HG03558 (cell line): ENCODE results near the gene CDK11A.
"Not testable (repeated sequence)": the region's sequence is repeated elsewhere in the genome, so short reads cannot be mapped to it uniquely, and the experiment has no call there.

Source experiments
- ATAC-seq: cut with Tn5 transposase; IDR thresholded peaks from one replicate; pipeline ENCODE4 v1.9.1; 2021; ENCODE audit warnings: moderate number of reproducible peaks; ENCODE audit not compliant: unreplicated experiment; ENCODE audit errors: extremely low read depth

The CDK11A gene

DNA sequence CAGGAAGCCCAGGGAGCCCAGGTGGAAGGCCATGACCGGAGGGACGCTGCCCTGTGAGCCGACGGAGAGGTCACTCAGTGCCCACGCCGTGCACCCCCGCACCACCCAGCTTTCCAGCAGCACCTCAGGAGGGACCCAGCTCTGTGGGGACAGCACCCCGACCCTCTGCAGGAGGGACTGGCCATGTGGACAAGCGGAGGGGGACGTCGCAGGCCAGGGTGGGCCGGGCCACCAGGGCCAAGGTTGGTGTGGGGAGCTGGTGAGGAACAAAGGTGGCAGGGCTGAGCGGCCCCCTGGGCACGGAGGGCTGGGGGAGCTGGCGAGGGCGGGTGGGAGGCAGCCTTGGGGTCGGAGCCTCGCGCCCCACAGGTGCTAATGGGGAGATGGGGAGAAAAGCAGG is 31.3 kb upstream of the CDK11A start:
- no peak for ATAC-seq

DNA sequence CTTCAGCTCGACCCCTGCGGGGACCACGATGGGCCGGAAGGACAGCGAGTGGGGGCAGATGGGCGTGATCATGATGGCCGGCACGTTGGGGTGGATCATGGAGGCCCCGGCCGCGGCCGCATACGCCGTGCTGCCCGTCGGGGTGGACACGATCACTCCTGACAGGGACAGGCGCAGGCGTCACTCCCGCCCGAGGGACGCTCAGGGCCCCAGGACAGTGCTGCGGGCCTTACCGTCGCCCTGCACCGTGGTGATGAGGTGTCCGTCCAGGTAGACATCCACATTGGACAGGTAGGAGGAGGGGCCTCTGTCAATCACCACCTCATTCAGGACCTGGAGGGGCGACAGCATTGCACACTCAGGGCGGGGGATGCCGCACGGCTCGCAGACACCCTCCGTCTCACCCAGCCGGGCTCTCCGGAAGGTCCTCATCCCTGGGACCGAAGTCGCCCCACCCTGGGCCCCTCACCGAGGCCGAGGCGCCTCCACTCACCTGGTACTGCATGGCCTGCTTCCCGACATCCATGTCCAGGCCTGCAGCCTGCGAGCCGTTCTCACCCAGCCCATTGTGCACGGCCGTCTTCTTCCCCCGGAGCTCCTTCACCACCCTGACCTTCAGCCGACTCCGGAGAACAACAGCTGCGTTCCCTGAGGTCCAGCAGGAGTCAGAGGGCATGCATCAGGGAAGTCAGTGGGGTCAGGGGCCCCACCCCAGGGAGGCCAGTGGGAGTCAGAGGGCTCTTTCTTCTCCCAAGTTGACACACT is 30.1 kb upstream of the CDK11A start:
- ATAC-seq = no peak

DNA sequence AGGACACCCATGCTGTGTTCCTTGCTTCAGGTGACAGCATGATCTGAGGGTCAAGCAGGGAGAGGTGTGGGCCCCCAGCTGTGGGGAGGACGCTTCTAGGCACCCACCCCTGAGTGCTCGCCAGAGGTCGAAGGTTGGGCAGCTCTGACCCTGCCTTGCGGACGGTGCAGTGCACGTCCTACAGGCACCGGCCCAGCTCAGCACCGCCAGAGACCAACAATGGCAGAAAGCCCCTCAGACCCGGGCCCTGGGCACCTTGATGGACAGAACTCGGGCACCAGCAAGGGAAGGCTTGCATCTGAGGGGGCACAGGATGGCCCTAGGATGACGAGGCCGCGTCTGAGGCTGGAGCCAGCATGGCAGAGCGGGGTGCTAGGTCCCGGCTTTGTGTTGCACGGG is 29.4 kb upstream of the CDK11A start:
- no peak for ATAC-seq

DNA sequence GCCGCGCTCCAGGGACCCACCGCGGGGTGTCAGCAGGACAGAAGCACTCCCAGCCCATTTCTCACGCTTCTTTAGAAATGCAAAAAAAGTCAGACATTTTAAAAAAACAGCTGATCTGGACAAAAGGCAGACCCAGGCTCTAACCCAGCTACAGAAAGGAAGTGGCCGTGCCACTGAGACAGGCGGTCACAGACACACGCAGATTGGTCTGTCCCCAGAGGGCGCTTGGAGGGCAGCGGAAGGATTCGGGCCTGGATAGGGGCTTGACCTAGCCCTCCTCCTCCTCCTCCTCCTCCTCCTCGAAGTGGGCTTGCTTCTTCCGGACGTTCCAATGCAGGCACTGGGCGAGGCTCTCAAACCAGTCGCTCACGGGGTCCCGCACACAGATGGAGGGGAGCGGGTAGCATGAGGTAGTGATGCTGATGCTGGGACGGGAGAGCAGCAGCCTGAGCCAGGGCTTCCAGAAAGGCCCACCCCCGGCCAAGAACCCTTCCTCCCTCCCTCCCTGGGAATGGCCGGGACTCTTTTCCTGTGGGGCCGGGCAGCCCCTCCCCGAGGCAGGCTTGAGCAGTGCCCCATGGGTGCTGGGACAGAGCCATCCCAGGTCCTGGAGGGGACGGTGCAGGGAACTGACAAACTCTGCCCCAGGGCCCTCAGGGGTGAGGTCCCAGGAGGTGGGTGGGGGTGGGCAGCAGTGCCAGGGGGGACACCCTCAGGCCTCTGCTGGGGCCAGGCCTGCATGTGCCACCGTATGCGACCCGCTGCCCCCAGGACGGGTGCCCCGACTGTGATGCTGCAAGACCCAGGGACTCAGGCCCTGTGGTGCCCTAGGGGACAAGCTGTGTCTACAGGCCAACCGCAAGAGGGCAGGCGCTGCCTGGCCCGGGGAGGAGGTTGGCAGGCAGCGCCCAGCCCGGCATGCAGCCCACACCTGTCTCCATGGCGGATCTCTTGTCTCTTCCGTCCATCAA is 28.8 kb upstream of the CDK11A start:
- ATAC-seq = no peak

DNA sequence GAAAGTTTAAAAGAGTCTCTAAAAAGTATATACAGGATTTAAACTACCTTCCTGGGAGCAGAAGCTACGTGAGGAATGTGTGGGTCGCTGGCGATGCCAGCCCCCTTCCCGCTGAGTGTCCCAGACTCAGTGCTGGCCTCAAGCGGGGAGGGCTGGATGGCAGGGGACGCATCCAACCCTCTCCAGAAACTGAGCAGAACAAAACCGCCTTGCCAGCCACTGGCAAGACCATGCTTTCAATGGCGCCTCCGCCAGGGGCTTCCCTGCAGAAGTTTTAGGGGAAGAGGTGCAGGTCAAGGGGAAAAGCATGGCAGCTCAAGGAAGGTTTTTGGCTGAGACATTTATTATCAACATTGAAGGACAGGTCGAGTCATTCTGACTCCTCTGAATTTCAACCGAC is 28.0 kb upstream of the CDK11A start:
- no peak for ATAC-seq

DNA sequence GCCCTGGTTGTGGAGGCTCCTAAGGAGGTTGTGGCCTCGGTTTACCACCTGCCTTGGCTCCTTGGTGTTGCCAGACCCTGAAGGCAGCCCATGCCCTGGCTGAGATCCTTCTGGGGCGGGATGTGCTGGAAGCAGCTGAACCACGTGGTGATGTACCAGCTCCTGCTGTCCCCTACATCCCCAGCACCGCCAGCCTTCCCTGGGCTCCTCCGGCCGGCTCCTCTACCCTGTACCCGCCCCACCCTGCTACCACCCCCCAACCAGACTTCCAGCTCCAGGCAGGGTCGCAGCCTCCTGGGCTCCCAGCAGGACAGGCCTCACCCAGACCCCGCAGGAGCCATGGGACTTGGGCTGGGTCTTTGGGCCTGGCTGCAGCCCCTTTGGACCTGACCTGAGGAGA is 25.8 kb upstream of the CDK11A start:
- not testable (repeated sequence) for ATAC-seq

DNA sequence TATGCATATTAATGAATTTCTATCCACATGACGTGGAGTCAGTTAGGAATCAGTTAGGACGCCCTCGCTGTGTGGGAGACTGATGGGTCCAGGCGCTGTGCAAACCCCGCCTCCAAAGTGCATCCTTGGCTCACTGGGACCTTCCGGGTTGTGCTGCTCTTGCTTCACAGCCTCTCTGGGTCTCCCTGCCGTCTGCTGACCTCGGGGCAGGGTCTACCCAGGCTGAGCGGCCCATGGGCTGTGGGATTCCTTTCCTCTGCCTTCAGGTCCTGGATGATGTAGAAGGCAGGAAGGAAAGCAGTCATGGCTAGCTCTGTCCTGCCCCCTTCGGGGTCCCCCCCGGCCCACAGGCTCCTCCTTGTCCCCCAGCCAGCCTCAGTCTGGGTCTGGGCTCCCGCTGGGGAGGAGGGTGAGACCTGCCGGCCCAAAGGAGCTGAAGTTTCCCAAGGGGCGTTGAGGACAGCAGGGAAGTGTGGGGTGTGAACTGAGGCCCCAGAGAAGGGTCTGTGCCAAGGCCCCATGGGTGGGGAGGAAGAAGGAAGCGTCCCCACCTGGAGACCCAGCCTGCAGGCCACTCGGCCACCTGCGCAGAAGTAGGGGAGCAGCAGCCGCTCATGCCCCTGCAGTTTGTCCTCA is 24.6 kb upstream of the CDK11A start:
- ATAC-seq = no peak

DNA sequence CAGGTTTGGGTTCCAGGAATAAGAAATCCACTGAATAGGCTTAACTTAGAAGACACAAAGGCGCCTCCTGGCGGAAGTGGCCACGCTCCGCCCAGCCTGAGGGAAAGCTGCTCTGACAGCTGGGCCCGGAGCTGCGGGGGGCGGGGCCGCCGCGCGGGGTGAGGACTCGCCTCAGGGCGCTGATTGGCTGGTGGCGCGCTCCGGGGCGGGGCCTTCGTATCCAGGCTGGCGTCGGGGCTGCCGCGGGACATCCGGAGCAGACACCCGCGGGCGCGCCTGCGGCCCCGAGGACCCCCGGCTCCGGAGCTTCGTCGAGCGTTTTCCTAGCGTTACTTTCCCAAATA is 22.4 kb upstream of the CDK11A start:
- peak; percentile 74 for ATAC-seq

DNA sequence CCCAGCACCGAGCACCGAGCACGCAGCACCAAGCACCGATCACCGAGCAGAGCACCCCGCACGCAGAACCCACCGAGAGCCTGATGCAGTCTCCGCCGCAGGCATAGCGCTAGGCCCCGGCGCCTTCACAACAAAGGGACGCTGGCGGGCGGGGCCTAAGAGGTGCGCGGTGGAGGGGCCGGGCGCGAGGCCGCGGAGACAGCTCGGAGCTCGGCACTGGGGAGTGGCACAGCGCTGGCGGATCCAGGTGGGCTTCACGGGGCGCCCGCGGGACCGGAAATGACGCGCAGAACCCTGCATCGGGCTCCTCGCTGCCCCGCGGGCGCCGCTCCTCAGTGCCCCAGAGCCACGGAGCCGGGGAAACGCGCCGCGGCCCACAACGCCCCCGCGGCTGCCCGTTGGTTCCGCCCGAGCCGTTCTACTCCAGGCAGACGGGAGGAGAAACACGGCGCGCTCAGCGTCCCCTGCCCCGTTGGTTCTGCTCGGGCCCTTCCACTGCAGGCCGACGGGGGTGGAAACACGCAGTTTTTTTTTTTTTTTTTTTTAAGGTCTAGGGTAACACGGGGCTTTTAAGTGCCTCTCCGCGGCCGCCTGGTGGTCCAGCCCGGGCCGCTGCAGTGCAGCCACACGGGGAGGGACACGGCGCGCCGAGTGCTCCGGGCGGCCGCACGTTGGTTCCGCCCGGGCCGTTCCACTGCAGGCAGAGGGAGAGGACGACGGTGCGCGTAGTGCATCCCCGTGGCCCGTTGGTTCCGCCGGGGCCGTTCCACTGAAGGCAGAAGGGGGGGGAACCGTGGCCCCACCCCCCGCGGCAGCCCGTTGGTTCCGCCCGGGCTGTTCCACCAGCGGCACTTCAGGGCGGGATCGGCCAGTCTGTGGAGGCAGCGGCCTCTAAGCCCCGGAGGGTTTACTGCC is 21.8 kb upstream of the CDK11A start:
- ATAC-seq = peak; percentile 41

DNA sequence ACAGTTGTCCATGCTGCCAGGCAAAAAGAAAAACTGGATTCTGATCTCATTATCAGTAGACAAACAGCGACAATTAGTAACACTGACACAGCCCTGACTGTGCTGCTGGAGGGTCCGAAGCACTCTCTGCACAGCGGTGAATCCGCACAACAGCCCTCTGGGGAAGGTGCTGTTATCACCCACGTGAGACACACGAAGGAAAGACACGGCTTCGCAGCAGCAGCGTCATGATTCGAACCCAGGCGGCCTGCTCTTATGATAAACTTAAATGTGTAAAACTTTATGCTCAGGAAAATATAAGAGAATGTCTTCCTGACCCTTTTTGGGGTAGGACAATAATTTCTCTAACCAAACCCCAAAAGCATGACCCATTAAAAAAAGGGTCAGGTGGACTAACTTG is 18.4 kb upstream of the CDK11A start:
- ATAC-seq = not testable (repeated sequence)

DNA sequence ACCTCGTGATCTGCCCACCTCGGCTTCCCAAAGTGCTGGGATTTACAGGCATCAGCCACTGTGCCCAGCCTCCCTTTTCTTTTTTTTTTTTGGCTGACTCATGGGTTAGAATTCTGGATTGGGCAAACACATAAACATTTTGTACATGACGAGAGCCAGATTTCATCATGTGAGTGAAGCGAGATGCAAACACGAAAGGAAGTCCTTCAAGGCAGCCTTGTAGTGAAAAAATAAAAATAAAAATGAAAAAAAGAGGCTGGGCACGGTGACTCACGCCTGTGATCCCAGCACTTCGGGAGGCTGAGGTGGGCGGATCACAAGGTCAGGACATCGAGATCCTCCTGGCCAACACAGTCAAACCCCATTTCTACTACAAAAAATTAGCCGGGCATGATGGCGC is 16.9 kb upstream of the CDK11A start:
- not testable (repeated sequence) for ATAC-seq

DNA sequence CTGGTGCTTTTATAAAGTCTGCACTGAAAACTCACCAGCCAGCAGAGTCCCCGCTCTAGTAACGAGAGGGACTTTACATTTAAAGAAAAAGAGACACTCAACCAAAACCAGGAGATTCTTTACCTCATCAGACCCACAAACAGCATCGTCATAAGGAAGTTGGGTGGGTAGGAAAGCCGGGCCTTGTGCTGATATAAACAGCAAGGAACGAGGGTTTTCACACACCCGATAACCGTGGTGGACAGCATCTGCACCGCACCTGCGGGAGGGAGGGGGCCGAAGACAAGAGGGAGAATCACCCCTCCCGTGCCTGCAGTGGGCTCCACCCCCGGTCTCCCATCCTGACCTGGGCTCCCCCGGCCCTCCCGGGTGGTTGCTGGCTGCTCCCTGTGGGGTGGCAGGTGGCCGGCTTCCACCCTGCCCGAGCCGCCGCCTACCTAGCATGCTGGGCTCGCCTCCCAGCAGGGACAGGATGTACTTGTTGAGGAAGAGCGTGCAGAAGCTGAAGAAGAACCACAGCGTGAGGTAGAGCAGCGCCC is 14.7 kb upstream of the CDK11A start:
- ATAC-seq = not testable (repeated sequence)

DNA sequence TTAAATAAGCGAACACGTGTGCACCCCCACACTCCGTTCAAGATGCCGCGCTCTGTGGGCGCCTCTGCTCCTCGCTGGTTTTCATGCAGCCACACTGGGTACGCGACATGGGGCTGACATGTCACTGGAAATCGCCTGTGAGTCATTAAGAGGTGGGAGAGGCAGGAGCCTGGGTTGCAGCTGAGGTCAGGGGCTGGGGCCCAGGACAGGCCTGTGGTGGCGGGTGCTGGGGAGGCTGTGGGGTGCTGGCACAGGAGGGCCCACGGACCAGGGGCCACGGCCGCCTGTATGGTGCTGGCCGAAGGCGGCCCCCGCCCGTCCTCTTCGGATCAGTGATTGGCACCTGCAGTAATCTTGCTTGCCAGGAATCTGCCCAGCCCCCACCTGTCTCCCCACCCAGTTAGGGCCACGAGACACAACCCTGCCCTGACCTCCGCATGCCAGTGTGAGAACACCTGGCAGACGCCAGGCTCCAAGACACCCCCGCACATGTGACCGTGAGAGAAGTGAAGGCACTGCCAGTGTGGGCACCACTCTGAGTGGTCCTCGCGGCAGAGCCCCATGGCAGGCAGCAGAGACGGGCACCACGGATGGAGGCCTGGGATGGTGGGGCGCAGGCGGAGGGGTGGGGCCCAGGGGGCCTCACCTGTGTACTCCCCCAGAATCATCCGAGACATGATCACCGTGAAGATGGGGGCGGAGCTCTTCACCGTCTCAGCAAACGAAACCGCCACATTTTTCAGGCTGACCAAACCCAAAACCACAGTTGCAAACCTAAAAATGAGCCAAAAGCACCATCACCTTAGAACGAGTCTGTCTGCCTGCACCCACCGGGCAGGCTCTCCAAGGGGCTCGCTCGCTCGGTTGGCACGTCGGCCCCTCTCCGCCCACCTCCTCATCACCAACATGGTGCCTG is 13.8 kb upstream of the CDK11A start:
- not testable (repeated sequence) for ATAC-seq

DNA sequence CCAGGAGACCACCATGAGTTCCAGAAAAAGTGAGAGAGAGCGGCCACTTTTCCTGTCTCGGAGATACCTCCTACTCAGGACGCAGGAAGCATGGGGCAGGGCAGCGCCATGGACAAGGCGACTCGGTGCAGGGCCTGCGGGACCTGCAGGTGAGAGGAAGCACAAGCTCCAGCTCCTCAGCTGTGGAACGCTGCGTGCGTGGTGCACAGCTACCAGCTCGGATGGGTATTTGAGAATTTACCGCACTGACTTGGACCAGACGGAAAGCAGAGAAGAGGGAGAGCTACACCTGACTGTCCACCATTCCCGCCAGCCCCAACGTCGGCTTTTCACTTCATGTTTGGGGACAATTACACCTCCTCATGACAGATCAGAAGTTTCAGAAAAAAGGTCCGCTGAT is 8.2 kb upstream of the CDK11A start:
- no peak for ATAC-seq

DNA sequence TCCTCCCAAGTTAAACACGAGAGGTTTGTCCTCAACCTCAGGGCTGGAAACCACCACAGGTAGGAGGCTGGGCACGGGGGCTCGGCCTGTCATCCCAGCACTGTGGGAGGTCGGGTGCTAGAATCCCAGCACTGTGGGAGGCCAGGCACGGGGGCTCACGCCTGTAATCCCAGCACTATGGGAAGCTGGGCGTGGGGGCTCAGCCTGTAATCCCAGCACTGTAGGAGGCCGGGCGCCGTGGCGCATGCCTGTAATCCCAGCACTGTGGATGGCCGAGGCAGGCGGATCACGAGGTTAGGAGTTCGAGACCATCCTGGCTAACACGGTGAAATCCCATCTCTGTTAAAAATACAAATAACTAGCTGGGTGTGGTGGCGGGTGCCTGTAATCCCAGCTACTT is 6.7 kb upstream of the CDK11A start:
- no peak for ATAC-seq

DNA sequence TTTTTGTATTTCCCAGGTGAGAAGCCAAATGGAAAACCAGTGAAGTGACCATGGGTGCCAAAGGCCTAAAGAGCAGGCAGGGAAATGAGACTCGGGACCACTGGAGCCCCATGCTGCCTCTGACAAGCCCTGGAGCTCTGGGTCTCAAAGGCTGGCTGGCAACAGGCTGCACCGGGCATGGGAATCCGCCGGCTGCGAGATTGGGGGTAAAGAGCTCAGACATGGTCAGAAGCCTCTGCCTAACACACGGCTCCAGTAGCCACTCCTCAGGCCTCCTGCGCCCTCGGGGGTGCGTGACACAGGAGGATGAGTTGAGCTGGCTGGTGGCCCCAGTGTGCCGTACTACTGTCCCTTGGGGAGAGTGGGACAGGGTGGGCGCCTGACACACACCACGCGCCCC is 6.1 kb upstream of the CDK11A start:
- ATAC-seq = not testable (repeated sequence)

DNA sequence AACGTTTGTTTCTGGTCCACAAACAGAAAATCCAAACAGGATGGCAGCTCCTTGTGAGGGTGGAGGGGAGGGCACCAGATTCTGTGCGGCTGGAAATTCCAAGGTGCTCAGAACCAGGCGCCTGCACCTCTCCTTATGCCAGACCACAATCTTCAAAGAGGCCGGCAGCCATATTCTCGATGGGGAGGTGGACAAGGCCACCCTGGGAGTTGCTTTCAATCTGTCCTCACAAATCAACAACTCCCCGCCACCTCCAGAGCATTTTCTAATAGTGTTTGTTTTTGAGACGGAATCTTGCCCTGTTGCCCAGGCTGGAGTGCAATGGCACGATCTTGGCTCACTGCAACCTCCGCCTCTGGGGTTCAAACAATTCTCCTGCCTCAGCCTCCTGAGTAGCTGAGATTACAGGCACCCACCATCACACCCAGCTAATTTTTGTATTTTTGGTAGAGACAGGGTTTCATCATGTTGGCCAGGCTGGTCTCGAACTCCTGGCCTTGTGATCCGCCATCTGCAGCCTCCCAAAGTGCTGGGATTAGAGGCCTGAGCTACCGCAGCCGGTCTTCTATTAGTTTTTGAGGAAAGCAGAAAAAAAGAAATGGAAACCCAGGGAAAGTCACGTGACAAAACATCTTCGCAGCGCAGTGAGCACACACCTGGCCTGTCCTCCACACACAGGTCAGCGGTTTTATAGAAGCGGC is 5.1 kb upstream of the CDK11A start:
- not testable (repeated sequence) for ATAC-seq
